Endothelial cell of umbilical vein (primary cell): ENCODE measurements around the gene CCSER2. TPM values are rescaled to one million over a fixed set of nuclear protein-coding genes. Genes with fewer than 3 reads are reported as not detected.

ENCODE experiments used
- BruUV-seq: library from RNA; stranded (reverse); fragments of 400-500 nt; replicated peaks from 2 replicates; lab custom pipeline; 2021; lab: Mats Ljungman, UMichigan
- CTCF ChIA-PET: fragments of 300-600, 350-600 bp; sonication (Branson Sonifier 250); formaldehyde crosslinking; loops from one replicate; lab custom pipeline; 2021; ENCODE audit warnings: antibody characterized with exemption, inconsistent platforms; lab: Charles Lee
- POLR2A ChIA-PET: fragments of 300-600, 350-600 bp; sonication (Branson Sonifier 250); formaldehyde crosslinking; loops from one replicate; lab custom pipeline; 2021; ENCODE audit warnings: antibody characterized with exemption, inconsistent platforms; lab: Charles Lee
- DNase-seq: peaks from one replicate; pipeline ENCODE4 v3.0.0-alpha.2; 2011; ENCODE audit warnings: low read depth, low spot score
- FAIRE-seq: peaks from 2 replicates; lab custom pipeline; 2011; peaks lifted over from hg19 to GRCh38; lab: Jason Lieb, UNC
- H2AFZ ChIP-seq: 2 replicates; pipeline ENCODE4 v1.6.0; 2012; ENCODE audit warnings: low read depth, low read length, control low read depth, inconsistent platforms
- H3K27ac ChIP-seq: 2 replicates; pipeline ENCODE4 v1.5.1; 2011; ENCODE audit warnings: low read depth, mild to moderate bottlenecking, control low read depth, low read length, moderate library complexity; ENCODE audit not compliant: insufficient read depth
- H3K27me3 ChIP-seq, 2 experiments: 2 replicates each; pipeline versions ENCODE4 v1.6.0 to v1.6.1; 2011; ENCODE audit warnings: low read length in 2 of 2, mixed read lengths in 1 of 2; ENCODE audit not compliant: control insufficient read depth in 2 of 2, insufficient read depth in 2 of 2
- H3K36me3 ChIP-seq, 2 experiments: 2 replicates in 1 of 2; 3 replicates in 1 of 2; pipeline ENCODE4 v1.5.1; 2011; ENCODE audit warnings: low read length in 2 of 2, mild to moderate bottlenecking in 1 of 2, moderate library complexity in 1 of 2; ENCODE audit not compliant: control insufficient read depth in 2 of 2, insufficient read depth in 2 of 2; ENCODE audit errors: extremely low read depth in 1 of 2
- H3K4me1 ChIP-seq: 3 replicates; pipeline ENCODE4 v1.5.1; 2011; ENCODE audit warnings: mild to moderate bottlenecking, low read length; ENCODE audit not compliant: control insufficient read depth, insufficient read depth; ENCODE audit errors: extremely low read depth
- H3K4me2 ChIP-seq: 2 replicates; pipeline ENCODE4 v1.6.1; 2011; ENCODE audit warnings: low read length, control low read depth, mixed read lengths; ENCODE audit not compliant: insufficient read depth
- H3K4me3 ChIP-seq, 3 experiments: fragments of 200-600 bp in 1 of 3; sonication (generic), shearing (Covaris generic) in 1 of 3; replicated peaks in 1 of 3; 2 replicates each; pipeline ENCODE4 v1.5.1; 2011 to 2016; ENCODE audit warnings: control low read depth in 3 of 3, low read length in 3 of 3, mild to moderate bottlenecking in 2 of 3, inconsistent platforms in 1 of 3, low read depth in 1 of 3, moderate library complexity in 1 of 3; ENCODE audit not compliant: insufficient read depth in 1 of 3
- H3K79me2 ChIP-seq: 2 replicates; pipeline ENCODE4 v1.6.0; 2012; ENCODE audit warnings: low read length, inconsistent platforms; ENCODE audit not compliant: control insufficient read depth, insufficient read depth
- H3K9ac ChIP-seq: replicated peaks from 2 replicates; pipeline ENCODE3; 2011; ENCODE audit warnings: low read length, control low read depth; ENCODE audit not compliant: insufficient read depth; ENCODE audit errors: extremely low read depth
- H3K9me1 ChIP-seq: replicated peaks from 3 replicates; pipeline ENCODE4 v1.6.0; 2011; ENCODE audit warnings: mild to moderate bottlenecking, low read length; ENCODE audit not compliant: control insufficient read depth, insufficient read depth; ENCODE audit errors: extremely low read depth
- H3K9me3 ChIP-seq: replicated peaks from 2 replicates; pipeline ENCODE4 v1.5.1; 2012; ENCODE audit warnings: low read length, inconsistent platforms; ENCODE audit not compliant: control insufficient read depth, insufficient read depth
- H4K20me1 ChIP-seq: replicated peaks from 2 replicates; pipeline ENCODE3; 2011; ENCODE audit warnings: mild to moderate bottlenecking, low read length; ENCODE audit not compliant: control insufficient read depth, insufficient read depth; ENCODE audit errors: extremely low read depth
- CTCF ChIP-seq, 2 donors: IDR thresholded peaks; 1 replicate in 1 of 2; 2 replicates in 1 of 2; pipeline ENCODE4 v1.5.1; 2011; ENCODE audit warnings: low read length in 2 of 2, mild to moderate bottlenecking in 2 of 2, moderate library complexity in 2 of 2, control low read depth in 1 of 2, inconsistent platforms in 1 of 2, low read depth in 1 of 2; ENCODE audit not compliant: insufficient read depth in 1 of 2; ENCODE audit errors: extremely low read depth in 1 of 2
- EZH2 ChIP-seq: IDR thresholded peaks from 2 replicates; pipeline ENCODE4 v1.6.1; 2012; ENCODE audit warnings: borderline replicate concordance, low read depth, mild to moderate bottlenecking, moderate library complexity, low read length, inconsistent platforms; ENCODE audit not compliant: severe bottlenecking
- FOS ChIP-seq: IDR thresholded peaks from 2 replicates; pipeline ENCODE4 v1.6.1; 2011; ENCODE audit warnings: mild to moderate bottlenecking, low read length, moderate library complexity, borderline replicate concordance; ENCODE audit not compliant: insufficient read depth
- GATA2 ChIP-seq: IDR thresholded peaks from 2 replicates; pipeline ENCODE4 v1.7.0; 2011; ENCODE audit warnings: low read depth, mild to moderate bottlenecking, moderate library complexity, mixed read lengths, low read length; ENCODE audit not compliant: insufficient read length, insufficient read depth
- JUN ChIP-seq: IDR thresholded peaks from 2 replicates; pipeline ENCODE4 v1.6.1; 2011; ENCODE audit warnings: borderline replicate concordance, low read depth; ENCODE audit not compliant: insufficient read length, insufficient read depth
- MAX ChIP-seq: IDR thresholded peaks from 2 replicates; pipeline ENCODE4 v1.6.1; 2011; ENCODE audit not compliant: insufficient read depth, insufficient read length
- MYC ChIP-seq: IDR thresholded peaks from one replicate; pipeline ENCODE4 v1.6.1; 2011; ENCODE audit warnings: mild to moderate bottlenecking, low read depth, low read length
- POLR2A ChIP-seq: IDR thresholded peaks from 2 replicates; pipeline ENCODE4 v1.6.1; 2012; ENCODE audit warnings: low read depth, mild to moderate bottlenecking, control low read depth, low read length
- POLR2AphosphoS5 ChIP-seq: IDR thresholded peaks from 2 replicates; pipeline ENCODE4 v1.6.1; 2012; ENCODE audit warnings: low read depth, mild to moderate bottlenecking, control low read depth, low read length, moderate library complexity; ENCODE audit not compliant: insufficient read depth
- dilution Hi-C: fragments of 300-500 bp; cut with MboI; formaldehyde crosslinking; loops from one replicate; pipeline ENCODE4 v1.15.0; 2019; ENCODE audit warnings: low sequenced_read_pairs; ENCODE audit not compliant: extremely low pct_ligation_motif_present
- intact Hi-C: fragments of 100-400 bp; cut with micrococcal nuclease; formaldehyde crosslinking; loops from one replicate; pipeline ENCODE4 v1.10.0; 2022
- polyA plus RNA-seq, 4 experiments: library from polyadenylated mRNA; depleted of rRNA in 3 of 4; stranded (reverse) in 3 of 4; unstranded in 1 of 4; fragments of >200 nt; gene quantifications; 2 replicates each; pipeline versions ENCODE4 v1.2.1 to v1.2.3, GENCODE V29; 2011 to 2012; ENCODE audit warnings: missing spikeins in 1 of 4
- total RNA-seq: library from RNA; stranded (reverse); gene quantifications from 2 replicates; pipeline ENCODE4 v1.2.3, GENCODE V29; 2021

Gene CCSER2
- total and polyA plus RNA-seq, 2 donors (not counting 3 experiments of a cell fraction or from before 2014, with no cell fraction given) = 14.5 to 49.3 TPM

DNA sequence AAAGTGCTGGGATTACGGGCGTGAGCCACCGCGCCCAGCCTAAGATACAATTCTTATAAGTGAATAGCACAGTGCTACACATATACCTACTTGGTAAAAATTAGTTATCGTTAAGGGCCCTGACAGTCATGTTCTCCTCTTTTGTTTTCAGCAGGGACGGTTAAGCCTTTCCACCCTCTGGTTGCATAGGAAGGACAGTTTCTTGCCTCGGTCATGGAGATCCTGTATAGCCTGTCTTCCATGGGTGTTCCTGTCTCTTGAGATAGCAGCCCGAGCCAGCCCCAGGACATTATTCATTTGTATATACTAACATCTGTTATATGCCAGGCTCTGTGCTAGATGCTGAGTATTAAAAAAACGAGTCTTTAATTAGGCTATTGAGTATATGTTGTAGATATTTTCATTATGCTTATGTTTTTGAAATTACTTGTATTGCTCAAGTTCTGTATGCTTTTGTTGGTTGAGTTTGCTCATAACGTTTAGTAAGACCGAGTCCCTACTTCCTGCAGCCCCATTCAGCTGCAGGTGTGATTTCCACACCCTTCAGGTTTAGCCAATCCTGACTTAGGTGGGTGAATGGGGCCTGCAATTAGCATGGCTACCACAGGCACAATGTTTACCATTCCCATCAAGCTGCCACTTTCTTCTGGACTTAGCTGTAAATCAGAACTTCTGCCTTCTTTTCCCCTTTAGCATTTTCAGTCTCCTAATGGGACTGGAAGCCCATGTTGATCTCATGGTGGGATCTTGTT is 24.8 kb downstream of the CCSER2 start:
- dilution Hi-C loops (no loop called here), intact Hi-C loops (no loop called here)
- Histone ChIP-seq H3K27ac (no peak overlapping the region), H3K9ac (no peak overlapping the region), H4K20me1 (peaks cover 3% of the 10 kb centered on the region), H3K4me2 (no peak overlapping the region), H3K4me3 (no peak overlapping the region), H3K79me2 (peaks cover 50% of the 10 kb centered on the region), H3K36me3 (no peaks in the 10 kb centered on the region), H3K9me3 (no peaks in the 10 kb centered on the region), H3K4me1 (peaks cover 7% of the 10 kb centered on the region), H2AFZ (no peak overlapping the region), H3K9me1 (no peaks in the 10 kb centered on the region), H3K27me3 (no peaks in the 10 kb centered on the region)
- FAIRE-seq (no peak), DNase-seq (no peak)
- ChIA-PET CTCF (interaction anchor here (0.8 to 4.8 kb wide), 11 partner anchors 11 to 187 kb away, joined by 3 to 43 read pairs (median 4); no protein-coding TSS in a partner anchor), POLR2A (no interaction called here)
- TF ChIP-seq FOS = no peak
- no peak for TF ChIP-seq POLR2A
- no peak for TF ChIP-seq MYC
- TF ChIP-seq POLR2AphosphoS5 = no peak
- TF ChIP-seq MAX = no peak
- TF ChIP-seq CTCF (IDR thresholded peaks at IDR 0.05; ENCODE audit: extremely low read depth in 1 of 2, insufficient read depth in 1 of 2, low read depth in 1 of 2, low read length in 2 of 2) = no peak
- TF ChIP-seq EZH2 = no peak
- no peak for TF ChIP-seq JUN
- TF ChIP-seq GATA2 = no peak
- no TSS peak for BruUV-seq
